Breast epithelium (tissue), 3 donors: ENCODE measurements around the gene KCNQ1OT1.

Source experiments
- CTCF ChIP-seq, 3 donors: fragments of 450-650 bp; IDR thresholded peaks; one replicate each; pipeline ENCODE4 v1.5.1; 2016 to 2017; ENCODE audit warnings: antibody characterized with exemption in 3 of 3, mild to moderate bottlenecking in 3 of 3, moderate library complexity in 3 of 3
- POLR2A ChIP-seq: fragments of 450-650 bp; IDR thresholded peaks from one replicate; pipeline ENCODE4 v1.6.1; 2016; ENCODE audit warnings: antibody characterized with exemption, mild to moderate bottlenecking, moderate library complexity
- POLR2AphosphoS5 ChIP-seq, 3 donors: sonication (generic); formaldehyde crosslinking; IDR thresholded peaks; one replicate each; pipeline ENCODE4 v1.6.1; 2017; ENCODE audit warnings: antibody characterized with exemption in 3 of 3

DNA sequence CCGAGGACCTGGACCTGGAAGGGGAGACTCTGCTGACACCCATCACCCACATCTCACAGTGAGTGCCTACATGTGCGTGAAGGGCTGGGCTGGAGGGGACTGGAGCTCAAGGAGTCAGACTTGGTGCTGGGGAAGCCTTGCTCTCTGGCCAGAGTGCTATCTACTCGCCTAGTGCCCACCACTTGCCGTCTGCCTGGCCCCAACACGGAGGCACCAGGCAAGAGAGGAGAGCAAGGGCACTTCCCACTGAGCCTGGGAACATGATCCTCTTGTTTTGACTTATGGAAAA, 37.8 kb downstream of the KCNQ1OT1 start:
- no peak for TF ChIP-seq CTCF (IDR thresholded peaks at IDR 0.05)
- no peak for TF ChIP-seq POLR2AphosphoS5 (IDR thresholded peaks at IDR 0.05)
- TF ChIP-seq POLR2A = no peak
